DND-41 (cell line): ENCODE data around the gene MTMR2.

ENCODE experiments used
- EZH2 ChIP-seq: IDR thresholded peaks from 3 replicates; pipeline ENCODE4 v1.6.1; 2012; ENCODE audit warnings: borderline replicate concordance, low read depth, mild to moderate bottlenecking, moderate library complexity, low read length, inconsistent platforms; ENCODE audit not compliant: severe bottlenecking
- TF ChIP-seq, protein P1 (sequence below): IDR thresholded peaks from 2 replicates; pipeline ENCODE4 v1.5.1; 2012; ENCODE audit warnings: borderline replicate concordance, low read length, moderate library complexity, mild to moderate bottlenecking; ENCODE audit not compliant: poor library complexity, severe bottlenecking; ENCODE audit errors: extremely low read depth

DNA sequence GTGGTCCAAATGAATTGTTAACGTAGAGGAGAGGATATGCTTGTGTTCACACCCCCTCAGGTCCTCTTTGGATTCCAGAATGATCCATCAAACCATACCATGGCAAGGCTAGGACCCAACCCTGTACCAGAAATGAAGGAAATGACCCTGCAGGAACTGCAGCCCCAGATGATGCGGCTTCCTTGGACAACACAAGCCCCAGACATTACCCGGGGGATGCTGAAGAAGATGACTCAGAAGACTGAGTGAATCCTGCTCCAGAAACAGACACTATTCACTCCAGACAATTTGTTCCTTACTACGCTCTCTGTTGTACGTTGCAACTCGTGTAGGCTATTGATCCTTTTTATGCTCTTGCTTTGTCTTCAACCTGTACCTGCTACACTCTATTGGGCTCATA, 15.2 kb upstream of the MTMR2 start:
- TF ChIP-seq, protein P1, sequence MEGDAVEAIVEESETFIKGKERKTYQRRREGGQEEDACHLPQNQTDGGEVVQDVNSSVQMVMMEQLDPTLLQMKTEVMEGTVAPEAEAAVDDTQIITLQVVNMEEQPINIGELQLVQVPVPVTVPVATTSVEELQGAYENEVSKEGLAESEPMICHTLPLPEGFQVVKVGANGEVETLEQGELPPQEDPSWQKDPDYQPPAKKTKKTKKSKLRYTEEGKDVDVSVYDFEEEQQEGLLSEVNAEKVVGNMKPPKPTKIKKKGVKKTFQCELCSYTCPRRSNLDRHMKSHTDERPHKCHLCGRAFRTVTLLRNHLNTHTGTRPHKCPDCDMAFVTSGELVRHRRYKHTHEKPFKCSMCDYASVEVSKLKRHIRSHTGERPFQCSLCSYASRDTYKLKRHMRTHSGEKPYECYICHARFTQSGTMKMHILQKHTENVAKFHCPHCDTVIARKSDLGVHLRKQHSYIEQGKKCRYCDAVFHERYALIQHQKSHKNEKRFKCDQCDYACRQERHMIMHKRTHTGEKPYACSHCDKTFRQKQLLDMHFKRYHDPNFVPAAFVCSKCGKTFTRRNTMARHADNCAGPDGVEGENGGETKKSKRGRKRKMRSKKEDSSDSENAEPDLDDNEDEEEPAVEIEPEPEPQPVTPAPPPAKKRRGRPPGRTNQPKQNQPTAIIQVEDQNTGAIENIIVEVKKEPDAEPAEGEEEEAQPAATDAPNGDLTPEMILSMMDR = no peak
- TF ChIP-seq EZH2 = no peak
